GM19240 (cell line): Measurements from ENCODE around the gene ZKSCAN8.

Experiments
- DNase-seq: peaks from one replicate; pipeline ENCODE4 v3.0.0; 2011; ENCODE audit warnings: low spot score; ENCODE audit not compliant: insufficient read length

The ZKSCAN8 gene

DNA sequence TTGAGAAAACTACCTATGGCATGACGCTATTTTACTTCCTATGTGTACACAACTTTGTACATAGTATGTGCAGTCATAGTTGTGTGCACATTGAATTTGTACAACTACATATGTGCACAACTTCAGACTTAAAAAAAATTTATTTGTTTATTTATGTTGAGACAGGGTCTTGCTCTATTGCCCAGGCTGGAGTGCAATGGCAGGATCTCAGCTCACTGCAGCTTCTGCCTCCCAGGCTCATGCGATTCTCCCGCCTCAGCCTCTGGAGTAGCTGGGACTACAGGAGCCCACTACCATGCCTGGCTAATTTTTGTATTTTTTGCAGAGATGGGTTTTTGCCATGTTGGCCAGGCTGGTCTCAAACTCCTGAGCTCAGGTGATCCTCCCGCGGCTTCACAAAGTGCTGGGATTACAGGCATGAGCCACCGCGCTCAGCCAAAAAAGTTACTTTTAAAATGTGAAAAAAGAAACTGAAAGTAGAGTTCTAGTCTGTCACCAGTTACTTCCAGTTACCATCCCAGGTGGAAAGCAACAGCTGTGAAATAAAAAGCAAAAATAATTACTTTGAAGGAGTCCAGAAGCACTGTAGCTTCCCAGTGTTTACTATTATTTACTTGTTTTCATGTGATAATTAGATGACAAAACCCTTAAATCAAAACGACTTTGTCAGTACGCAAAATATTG is 1.7 kb upstream of the ZKSCAN8 start:
- DNase-seq, result no peak

DNA sequence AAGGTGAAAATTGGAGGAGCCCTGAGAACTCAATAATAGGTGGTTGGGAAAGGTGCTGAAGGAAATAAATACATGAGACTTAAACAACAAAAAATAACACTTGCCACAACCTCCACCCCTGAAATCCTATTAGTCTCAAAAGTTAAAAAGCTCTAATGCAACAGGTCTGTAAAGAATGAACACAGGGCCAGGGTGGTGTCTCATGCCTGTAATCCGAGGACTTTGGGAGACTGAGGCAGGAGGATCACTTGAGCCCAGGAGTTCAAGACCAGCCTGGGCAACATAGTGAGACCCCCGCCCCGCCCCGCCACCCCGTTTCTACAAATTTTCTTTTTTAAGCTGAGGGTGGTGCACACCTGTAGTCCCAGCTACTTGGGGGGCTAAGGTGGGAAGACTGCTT is 1.1 kb upstream of the ZKSCAN8 start:
- no peak for DNase-seq

DNA sequence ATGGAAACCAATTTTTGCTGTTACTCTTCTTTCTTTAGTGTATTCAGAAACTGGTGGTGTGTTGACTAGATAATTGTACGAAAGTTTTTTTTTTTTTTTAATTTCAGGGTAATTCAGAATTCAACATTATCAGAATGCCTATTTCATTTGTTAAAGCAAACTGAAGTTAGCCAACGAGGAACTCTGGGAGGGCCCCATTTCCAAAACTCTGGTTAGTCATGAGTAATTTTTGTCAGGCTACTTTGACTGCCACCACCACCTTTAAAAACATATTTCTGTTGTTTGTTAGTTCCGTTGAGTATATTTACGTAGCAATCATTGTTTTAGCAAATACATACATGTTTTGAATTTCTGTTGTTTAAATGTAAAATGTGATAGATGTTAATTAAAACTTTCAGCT is 763 bp downstream of the ZKSCAN8 start:
- DNase-seq, result no peak

- DNase-seq, result no peak
Observed at GRCh38 chr6:28145231-28145630, 3.5 kb downstream of the ZKSCAN8 start.

- no peak for DNase-seq
Observed at GRCh38 chr6:28152531-28152930, 10.8 kb downstream of the ZKSCAN8 start.

DNA sequence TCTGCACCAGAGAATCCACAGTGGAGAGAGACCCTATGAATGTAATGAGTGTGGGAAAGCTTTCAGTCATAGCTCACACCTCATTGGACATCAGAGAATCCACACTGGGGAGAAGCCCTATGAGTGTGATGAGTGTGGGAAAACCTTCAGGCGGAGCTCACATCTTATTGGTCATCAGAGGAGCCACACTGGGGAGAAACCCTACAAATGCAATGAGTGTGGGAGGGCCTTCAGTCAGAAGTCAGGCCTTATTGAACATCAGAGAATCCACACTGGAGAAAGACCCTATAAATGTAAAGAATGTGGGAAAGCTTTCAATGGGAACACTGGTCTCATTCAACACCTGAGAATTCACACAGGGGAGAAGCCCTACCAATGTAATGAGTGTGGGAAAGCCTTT is 11.9 kb downstream of the ZKSCAN8 start:
- DNase-seq, result no peak

DNA sequence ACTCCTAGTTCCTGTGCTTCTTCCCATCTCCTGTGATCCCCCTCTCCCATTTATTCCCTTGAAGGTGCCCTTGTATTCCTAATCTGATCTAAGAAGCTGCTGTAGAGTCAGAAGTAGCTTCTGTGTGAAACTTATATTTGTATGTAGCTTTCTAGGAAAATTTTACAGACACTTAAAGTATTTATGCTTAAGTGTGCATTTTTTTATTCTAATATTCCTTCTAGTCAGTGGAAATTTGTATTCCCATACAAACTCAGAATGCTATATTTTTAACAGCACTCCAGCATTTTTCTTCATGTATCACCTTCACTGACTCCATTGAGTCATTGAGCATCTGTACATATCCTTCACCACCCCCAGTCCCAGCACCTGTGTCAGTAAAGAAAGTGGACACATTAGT is 12.7 kb downstream of the ZKSCAN8 start:
- DNase-seq, result no peak

DNA sequence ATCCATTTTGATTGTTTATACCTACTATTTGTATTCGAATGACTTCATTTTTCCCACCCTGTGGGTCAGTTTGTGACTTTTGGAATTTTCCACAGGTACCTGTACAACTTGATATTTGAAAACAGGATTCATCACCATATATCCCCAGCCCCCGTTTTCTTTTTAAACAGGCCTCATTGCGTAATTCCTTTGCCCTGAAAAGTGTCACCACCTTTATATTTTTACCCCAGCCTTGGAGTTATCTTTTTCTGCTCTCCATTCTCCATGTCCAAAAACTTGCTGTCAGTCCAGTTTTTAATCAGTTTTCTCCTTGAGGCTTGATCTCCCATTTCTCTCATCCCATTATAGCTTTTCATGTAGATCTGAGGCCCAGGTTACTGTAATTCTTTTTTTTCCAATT is 16.6 kb downstream of the ZKSCAN8 start:
- no peak for DNase-seq

DNA sequence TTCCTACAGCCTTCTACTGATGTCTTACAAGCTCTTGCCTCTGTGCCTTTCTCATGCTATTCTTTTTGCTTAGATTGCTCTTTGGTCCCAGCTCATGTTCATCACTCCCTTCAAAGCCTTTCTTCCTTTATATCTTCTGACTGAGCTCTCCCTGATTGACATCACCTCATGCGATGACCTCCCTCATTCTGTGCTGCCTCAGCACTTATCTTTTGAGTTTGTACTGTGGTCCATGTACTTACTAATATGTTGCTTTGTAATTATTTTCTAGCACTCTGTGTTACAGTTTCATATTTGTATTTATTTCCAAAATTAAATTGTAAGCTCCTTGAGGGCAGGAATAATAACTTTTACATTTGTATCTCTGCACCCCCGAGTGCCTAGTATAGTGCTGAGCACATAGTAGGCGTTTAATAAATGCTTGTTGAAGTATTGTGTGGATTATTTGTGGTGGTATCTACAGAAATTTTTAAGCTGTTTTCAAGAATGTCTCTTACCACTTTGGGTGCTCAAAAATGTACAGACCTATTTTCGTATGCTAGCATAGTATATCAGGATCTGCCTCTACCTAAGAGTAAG is 17.4 kb downstream of the ZKSCAN8 start:
- no peak for DNase-seq

DNA sequence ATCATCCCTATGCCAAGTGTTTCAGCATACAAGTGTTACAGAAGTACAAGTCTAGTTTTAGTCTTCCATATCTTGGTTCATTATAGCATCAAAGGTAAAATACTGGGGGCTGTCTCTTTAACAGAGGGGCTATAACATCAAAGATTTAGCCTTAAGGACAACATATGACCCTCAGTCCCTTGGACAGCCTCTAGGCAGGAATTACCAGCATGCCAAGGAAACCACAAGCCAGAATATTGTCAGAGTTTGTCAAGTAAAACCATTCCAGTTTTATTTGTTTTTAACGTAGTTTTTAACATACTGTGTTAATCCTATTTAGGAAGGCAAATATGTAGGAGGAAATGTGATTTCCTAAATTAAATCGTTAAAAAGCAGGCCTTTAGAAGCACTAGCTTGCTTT is 18.6 kb downstream of the ZKSCAN8 start:
- no peak for DNase-seq

GRCh38 chr6:28161410-28162079 is 19.9 kb downstream of the ZKSCAN8 start:
- DNase-seq, result peak; percentile 72

- DNase-seq, result no peak
Observed at GRCh38 chr6:28165563-28165962, 23.9 kb downstream of the ZKSCAN8 start.

DNA sequence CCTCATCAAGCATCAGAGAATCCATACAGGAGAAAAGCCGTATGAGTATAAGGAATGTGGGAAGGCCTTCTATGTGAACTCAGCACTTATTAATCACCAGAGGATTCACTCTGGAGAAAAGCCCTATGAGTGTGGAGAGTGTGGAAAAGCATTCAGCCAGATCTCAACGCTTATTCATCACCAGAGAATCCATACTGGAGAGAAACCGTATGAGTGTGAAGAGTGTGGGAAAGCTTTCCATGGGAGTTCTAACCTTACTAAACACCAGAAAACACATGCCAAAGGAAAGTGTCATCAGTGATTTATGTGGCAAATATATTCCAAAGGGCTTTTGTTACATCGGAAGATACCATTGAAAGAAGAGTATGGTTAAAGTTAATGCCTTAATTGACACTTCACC is 25.4 kb downstream of the ZKSCAN8 start:
- no peak for DNase-seq

GRCh38 chr6:28167926-28168325 is 26.2 kb downstream of the ZKSCAN8 start:
- DNase-seq, result no peak

GRCh38 chr6:28171271-28171670 is 29.6 kb downstream of the ZKSCAN8 start:
- no peak for DNase-seq

- no peak for DNase-seq
Observed at GRCh38 chr6:28172006-28172405, 30.3 kb downstream of the ZKSCAN8 start.

DNA sequence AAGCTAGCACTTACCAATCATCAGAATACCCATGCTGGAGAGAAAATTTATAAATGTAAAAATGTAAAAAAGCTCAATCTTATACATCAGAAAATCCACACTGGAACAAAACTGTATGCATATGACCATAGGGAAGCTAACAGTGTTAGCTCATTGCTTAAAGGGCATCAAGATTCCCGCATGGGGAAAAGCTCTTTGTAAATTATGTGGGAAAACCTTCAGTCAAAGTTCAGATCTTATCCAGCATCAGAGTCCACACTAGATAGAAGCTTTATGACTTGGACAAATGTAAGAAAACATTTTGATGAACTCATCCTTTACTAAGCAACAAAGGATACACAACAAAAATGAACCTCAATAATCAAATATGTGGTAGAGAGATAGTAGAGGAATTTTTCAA is 34.7 kb downstream of the ZKSCAN8 start:
- no peak for DNase-seq

- no peak for DNase-seq
Observed at GRCh38 chr6:28182255-28182654, 40.6 kb downstream of the ZKSCAN8 start.

DNA sequence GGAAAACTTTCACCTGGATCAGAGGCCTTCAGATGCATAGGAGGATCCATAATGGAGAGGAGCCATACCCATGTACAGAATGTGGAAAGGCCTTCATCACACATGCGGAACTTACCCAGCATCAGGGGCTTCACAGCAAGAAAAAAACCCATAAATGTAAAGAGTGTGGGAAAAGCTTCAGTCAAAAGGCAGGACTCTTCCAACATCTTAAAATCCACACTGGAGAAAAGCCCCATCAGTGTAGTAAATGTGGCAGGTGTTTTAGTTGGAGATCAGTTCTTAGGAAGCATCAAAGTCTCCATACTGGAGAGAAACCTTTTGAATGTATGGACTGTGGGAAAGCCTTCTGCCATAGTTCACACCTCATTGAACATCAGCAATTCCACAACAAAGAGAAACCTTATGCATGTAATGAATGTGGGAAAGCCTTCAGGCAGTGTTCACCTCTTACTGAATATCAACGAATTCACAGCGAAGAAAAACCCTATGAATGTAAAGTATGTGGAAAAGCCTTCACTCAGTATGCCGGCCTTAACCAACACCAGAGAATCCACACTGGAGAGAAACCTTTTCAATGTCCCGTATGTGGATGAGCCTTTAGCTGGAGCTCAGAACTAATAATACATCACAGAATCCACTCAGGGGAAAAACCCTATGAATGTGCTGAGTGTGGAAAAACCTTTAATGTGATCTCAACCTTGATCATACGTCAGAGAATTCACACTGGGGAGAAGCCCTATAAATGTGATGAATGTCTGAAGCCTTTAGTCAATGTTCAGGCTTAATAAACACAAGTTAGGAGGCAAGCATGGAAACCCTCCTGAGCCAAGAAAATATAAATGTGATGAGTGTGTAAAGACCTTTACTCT is 46.7 kb downstream of the ZKSCAN8 start:
- DNase-seq, result no peak

GRCh38 chr6:28200020-28200419 is 58.3 kb downstream of the ZKSCAN8 start:
- no peak for DNase-seq

DNA sequence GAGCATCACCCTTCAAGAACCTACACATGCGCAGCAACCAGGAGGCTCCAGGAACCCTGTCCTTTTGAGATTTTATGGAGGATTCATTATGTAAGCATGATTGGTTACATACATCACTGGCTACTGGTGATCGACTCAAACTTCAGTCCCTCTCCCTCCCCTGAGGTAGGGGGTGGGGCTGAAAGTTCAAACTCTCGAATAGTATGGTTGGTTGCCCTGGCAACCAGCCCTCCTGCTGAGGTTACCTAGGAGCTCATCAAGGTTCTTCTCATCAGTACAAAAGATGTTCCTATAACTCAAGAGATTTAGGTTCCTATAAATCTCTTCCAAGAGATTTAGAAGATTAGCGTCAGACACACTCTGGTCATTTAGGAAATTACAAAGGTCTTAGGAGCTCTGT is 61.5 kb downstream of the ZKSCAN8 start:
- DNase-seq, result no peak

DNA sequence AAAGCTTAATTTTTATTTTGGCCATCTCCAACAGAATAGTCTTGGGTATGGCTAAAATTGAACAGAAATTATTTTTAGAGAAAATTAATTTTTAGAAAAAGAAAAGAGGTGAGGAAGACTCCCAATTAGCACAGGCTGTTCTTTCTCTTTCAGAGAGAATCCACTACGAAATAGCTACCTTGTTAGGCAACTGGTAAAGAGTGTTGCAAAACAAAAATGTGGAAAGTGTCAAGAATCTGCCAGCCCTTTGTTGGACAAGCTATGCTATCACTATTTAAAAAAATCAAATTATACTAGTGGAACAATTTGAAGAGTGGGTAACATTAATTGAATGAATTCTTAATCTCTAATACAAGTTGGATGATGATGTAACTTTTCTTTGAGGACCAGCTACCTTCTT is 64.2 kb downstream of the ZKSCAN8 start:
- no peak for DNase-seq
